Fibroblast of lung (primary cell): ENCODE measurements around the gene COL15A1. TPM values are rescaled to one million over a fixed set of nuclear protein-coding genes. Genes with fewer than 3 reads are reported as not detected.
A peak's percentile ranks its signal among the peaks of the same experiment; 100 is the strongest.

Source experiments
- DNase-seq, 2 donors: peaks; one replicate each; pipeline versions ENCODE4 v3.0.0 to v3.0.0-alpha.2; 2010; ENCODE audit warnings: low read depth in 2 of 2
- H2AFZ ChIP-seq: 2 replicates; pipeline ENCODE4 v1.5.1; 2012; ENCODE audit warnings: low read length, control low read depth, inconsistent platforms
- H3K27ac ChIP-seq: 2 replicates; pipeline ENCODE4 v1.5.1; 2011; ENCODE audit warnings: low read length, control low read depth; ENCODE audit not compliant: insufficient read depth
- H3K27me3 ChIP-seq: 2 replicates; pipeline ENCODE4 v1.5.1; 2011; ENCODE audit warnings: mild to moderate bottlenecking, low read length; ENCODE audit not compliant: control insufficient read depth, insufficient read depth
- H3K36me3 ChIP-seq: 2 replicates; pipeline ENCODE4 v1.5.1; 2011; ENCODE audit warnings: low read length; ENCODE audit not compliant: control insufficient read depth, insufficient read depth
- H3K4me1 ChIP-seq: 2 replicates; pipeline ENCODE4 v1.5.1; 2011; ENCODE audit warnings: low read length; ENCODE audit not compliant: control insufficient read depth, insufficient read depth; ENCODE audit errors: extremely low read depth
- H3K4me2 ChIP-seq: 2 replicates; pipeline ENCODE4 v1.5.1; 2011; ENCODE audit warnings: low read length, control low read depth; ENCODE audit not compliant: insufficient read depth; ENCODE audit errors: extremely low read depth
- H3K4me3 ChIP-seq, 4 experiments: fragments of 200-600 bp in 1 of 4; sonication (generic) in 1 of 4; replicated peaks in 1 of 4; 2 replicates each; pipeline ENCODE4 v1.5.1; 2011 to 2016; ENCODE audit warnings: low read length in 4 of 4, low read depth in 3 of 4, mild to moderate bottlenecking in 3 of 4, control low read depth in 2 of 4, inconsistent platforms in 1 of 4, mixed read lengths in 1 of 4; ENCODE audit not compliant: insufficient read depth in 1 of 4; ENCODE audit errors: control extremely low read depth in 1 of 4
- H3K79me2 ChIP-seq: 2 replicates; pipeline ENCODE4 v1.5.1; 2012; ENCODE audit warnings: mild to moderate bottlenecking, low read length, inconsistent platforms; ENCODE audit not compliant: control insufficient read depth, insufficient read depth
- H3K9ac ChIP-seq: 2 replicates; pipeline ENCODE4 v1.5.1; 2011; ENCODE audit warnings: mild to moderate bottlenecking, low read length, control low read depth; ENCODE audit not compliant: insufficient read depth
- H3K9me3 ChIP-seq: 2 replicates; pipeline ENCODE4 v1.5.1; 2012; ENCODE audit warnings: low read depth, low read length; ENCODE audit not compliant: control insufficient read depth, insufficient read depth
- H4K20me1 ChIP-seq: 2 replicates; pipeline ENCODE4 v1.5.1; 2011; ENCODE audit warnings: low read length; ENCODE audit not compliant: control insufficient read depth, insufficient read depth; ENCODE audit errors: extremely low read depth
- CTCF ChIP-seq, 2 donors: IDR thresholded peaks in 1 of 2; conservative IDR thresholded peaks in 1 of 2; 1 replicate in 1 of 2; 2 replicates in 1 of 2; pipeline ENCODE4 v1.5.1; 2011 to 2012; ENCODE audit warnings: low read length in 2 of 2, control low read depth in 1 of 2, inconsistent platforms in 1 of 2, low read depth in 1 of 2, mild to moderate bottlenecking in 1 of 2
- EZH2 ChIP-seq: IDR thresholded peaks from 2 replicates; pipeline ENCODE4 v1.5.1; 2012; ENCODE audit warnings: low read length, control low read depth, mild to moderate bottlenecking; ENCODE audit errors: missing control alignments
- polyA plus RNA-seq, 2 donors: library from polyadenylated mRNA; depleted of rRNA in 1 of 2; stranded (reverse) in 1 of 2; unstranded in 1 of 2; fragments of >200 nt; gene quantifications; 2 replicates each; pipeline ENCODE4 v1.2.1, GENCODE V29; 2011 to 2012; ENCODE audit warnings: missing spikeins in 1 of 2
- total RNA-seq: library from RNA; depleted of rRNA; stranded (reverse); fragments of >200 nt; gene quantifications from 2 replicates; pipeline ENCODE4 v1.2.1, GENCODE V29; 2014

COL15A1 gene
- total and polyA plus RNA-seq, 2 donors (not counting 1 experiment from before 2014, with no cell fraction given) = 13.3 to 41.0 TPM

DNA sequence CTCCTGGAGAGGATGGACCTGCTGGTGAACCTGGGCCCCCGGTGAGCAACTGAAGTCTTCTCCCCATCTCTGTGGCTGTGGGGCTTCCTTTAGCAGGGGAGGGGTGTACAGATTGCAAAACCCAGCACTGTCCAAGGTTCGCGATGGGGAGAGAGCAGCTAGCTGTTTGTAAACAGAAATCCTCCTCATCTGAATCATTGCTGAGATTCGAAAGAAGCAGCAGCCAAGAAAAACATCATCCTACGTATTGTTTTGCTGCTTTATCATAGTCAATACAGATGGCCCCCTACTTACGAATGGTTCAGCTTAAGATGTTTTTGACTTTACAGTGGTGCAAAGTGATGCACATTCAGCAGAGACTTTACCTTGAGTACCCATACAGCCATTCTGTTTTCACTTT, 81.3 kb downstream of the COL15A1 start:
- peak; percentile 48 to 64 for DNase-seq
- no peak overlapping the region for H3K9ac ChIP-seq
- H3K27me3 ChIP-seq = no peaks in the 10 kb centered on the region
- TF ChIP-seq EZH2 (no peak), CTCF (conservative IDR thresholded peaks at IDR 0.05 in 1 of 2, IDR thresholded peaks at IDR 0.05 in 1 of 2; ENCODE audit: low read depth in 1 of 2, low read length in 2 of 2) (no peak)
- H3K79me2 ChIP-seq = no peaks in the 10 kb centered on the region
- H2AFZ ChIP-seq = no peak overlapping the region
- no peak overlapping the region for H3K4me3 ChIP-seq
- H3K27ac ChIP-seq = no peak overlapping the region
- no peaks in the 10 kb centered on the region for H3K9me3 ChIP-seq
- no peak overlapping the region for H3K4me2 ChIP-seq
- H3K4me1 ChIP-seq = peaks cover 14% of the 10 kb centered on the region
- H4K20me1 ChIP-seq = no peaks in the 10 kb centered on the region
- no peaks in the 10 kb centered on the region for H3K36me3 ChIP-seq

DNA sequence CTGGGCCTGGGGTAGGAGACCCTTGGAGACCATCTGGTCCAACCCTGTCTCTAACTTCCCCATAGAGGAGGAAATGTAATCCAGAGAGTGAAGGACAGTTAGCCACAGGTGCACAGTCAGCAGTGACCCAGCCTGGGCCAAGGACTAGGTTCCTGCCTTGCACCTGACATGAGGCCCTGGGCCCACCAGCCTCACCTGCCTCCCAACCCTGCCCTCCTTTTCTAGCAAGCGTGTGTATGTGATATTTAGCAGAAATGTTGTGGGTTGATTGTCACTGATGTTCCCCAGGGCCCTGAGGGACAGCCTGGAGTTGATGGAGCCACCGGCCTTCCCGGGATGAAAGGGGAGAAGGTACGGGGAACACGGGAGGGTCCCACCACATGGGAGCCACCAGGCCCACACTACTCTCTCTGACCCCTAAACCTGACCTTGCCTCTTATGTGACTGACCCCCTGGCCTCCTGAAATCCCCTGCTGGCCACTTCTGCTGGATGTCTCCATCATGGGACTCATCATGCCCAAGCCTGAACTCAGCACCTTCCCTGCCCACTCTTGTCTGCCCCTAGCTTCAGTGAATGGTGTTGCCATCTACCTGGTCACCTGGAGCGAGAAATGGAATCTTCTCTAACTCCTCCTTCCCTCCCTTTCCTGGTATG, 82.0 kb downstream of the COL15A1 start:
- Histone ChIP-seq H2AFZ (no peak overlapping the region), H3K9ac (no peak overlapping the region), H3K4me1 (peaks cover 12% of the 10 kb centered on the region), H3K36me3 (no peaks in the 10 kb centered on the region), H4K20me1 (no peaks in the 10 kb centered on the region), H3K79me2 (no peaks in the 10 kb centered on the region), H3K4me2 (no peak overlapping the region), H3K9me3 (no peaks in the 10 kb centered on the region), H3K27me3 (no peaks in the 10 kb centered on the region), H3K4me3 (no peak overlapping the region), H3K27ac (no peak overlapping the region)
- no peak for DNase-seq
- TF ChIP-seq EZH2 = no peak

DNA sequence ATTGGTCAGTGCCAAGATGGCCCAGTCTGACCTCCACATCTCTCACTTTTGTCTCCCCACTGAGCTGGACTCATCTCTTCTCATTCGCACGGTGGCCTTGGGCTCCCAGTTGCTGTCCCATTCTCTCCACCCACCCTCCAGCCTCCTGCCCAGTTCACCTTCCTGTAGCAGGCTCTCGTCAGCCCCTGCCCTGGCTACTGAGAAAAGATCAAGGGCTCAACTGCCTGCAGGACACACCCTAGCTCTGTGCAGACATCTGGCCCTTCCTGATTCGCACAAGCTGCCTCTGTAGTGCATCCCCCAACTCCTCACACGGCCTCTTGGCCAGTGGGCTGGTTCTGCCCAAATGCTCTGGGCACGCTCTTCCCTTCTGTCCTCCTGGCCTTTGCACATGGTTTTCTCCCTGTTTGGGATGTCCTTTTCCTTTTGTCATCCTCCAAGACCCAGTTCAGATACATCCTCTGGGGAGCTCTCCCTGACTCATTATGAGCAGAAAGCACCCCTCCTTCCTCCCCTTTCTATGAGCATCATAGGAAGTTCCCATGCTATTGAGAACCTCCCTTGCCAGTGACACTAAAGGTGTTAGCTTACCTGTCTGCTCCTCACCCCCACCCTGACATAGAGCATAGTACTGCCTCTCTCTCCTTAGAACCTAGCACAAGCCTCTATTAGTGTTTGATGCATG, 82.7 kb downstream of the COL15A1 start:
- DNase-seq = no peak
- no peak overlapping the region for H3K4me3 ChIP-seq
- H3K9me3 ChIP-seq = no peaks in the 10 kb centered on the region
- H2AFZ ChIP-seq = no peak overlapping the region
- H3K79me2 ChIP-seq = no peaks in the 10 kb centered on the region
- no peaks in the 10 kb centered on the region for H3K36me3 ChIP-seq
- H3K9ac ChIP-seq = no peak overlapping the region
- H3K27ac ChIP-seq = no peak overlapping the region
- H4K20me1 ChIP-seq = no peaks in the 10 kb centered on the region
- TF ChIP-seq CTCF (conservative IDR thresholded peaks at IDR 0.05 in 1 of 2, IDR thresholded peaks at IDR 0.05 in 1 of 2; ENCODE audit: low read depth in 1 of 2, low read length in 2 of 2) (no peak), EZH2 (no peak)
- H3K27me3 ChIP-seq = no peaks in the 10 kb centered on the region
- peaks cover 17% of the 10 kb centered on the region for H3K4me1 ChIP-seq
- no peak overlapping the region for H3K4me2 ChIP-seq
